Activated CD4-positive, alpha-beta memory T cell treated with anti-CD3 and anti-CD28 coated beads for 36 hours (primary cell): Measurements from ENCODE around the gene ARMS2. TPM values are rescaled to one million over a fixed set of nuclear protein-coding genes. Genes with fewer than 3 reads are reported as not detected.

Experiments used
- CTCF ChIA-PET: fragments of 350-600 bp; sonication (Branson Sonifier 250); formaldehyde crosslinking; loops from one replicate; lab custom pipeline; 2021; ENCODE audit warnings: antibody characterized with exemption, inconsistent platforms; lab: Charles Lee
- POLR2A ChIA-PET: fragments of 350-600 bp; sonication (Branson Sonifier 250); formaldehyde crosslinking; loops from one replicate; lab custom pipeline; 2021; ENCODE audit warnings: antibody characterized with exemption; lab: Charles Lee
- DNase-seq: peaks from one replicate; pipeline ENCODE4 v3.0.0-alpha.2; 2020
- H3K27ac Mint-ChIP-seq: one replicate; pipeline ENCODE4 v1.8.0; 2021; ENCODE audit warnings: mixed read lengths
- H3K27me3 Mint-ChIP-seq: one replicate; pipeline ENCODE4 v1.8.0; 2021; ENCODE audit warnings: mixed read lengths
- H3K36me3 Mint-ChIP-seq: one replicate; pipeline ENCODE4 v1.8.0; 2021; ENCODE audit warnings: mixed read lengths
- H3K4me1 Mint-ChIP-seq: one replicate; pipeline ENCODE4 v1.8.0; 2021; ENCODE audit warnings: low read depth, mixed read lengths
- H3K4me3 Mint-ChIP-seq: one replicate; pipeline ENCODE4 v1.8.0; 2021; ENCODE audit warnings: mild to moderate bottlenecking, mixed read lengths
- H3K9me3 Mint-ChIP-seq: one replicate; pipeline ENCODE4 v1.8.0; 2021; ENCODE audit warnings: mixed read lengths
- intact Hi-C: fragments of 100-400 bp; cut with micrococcal nuclease; formaldehyde crosslinking; loops from one replicate; pipeline ENCODE4 v1.15.1; 2023
- total RNA-seq, 2 experiments: library from RNA; stranded (reverse); gene quantifications; one replicate each; pipeline ENCODE4 v1.2.3, GENCODE V29; 2021

Gene ARMS2
- total RNA-seq, 2 experiments from 2014 or later = not detected

GRCh38 chr10:122424059-122424458, 30.4 kb upstream of the ARMS2 start:
- H3K27me3 Mint-ChIP-seq = no peaks in the 10 kb centered on the region
- H3K27ac Mint-ChIP-seq = no peak overlapping the region
- H3K4me3 Mint-ChIP-seq = no peak overlapping the region
- peaks cover 19% of the 10 kb centered on the region for H3K36me3 Mint-ChIP-seq
- peaks cover 42% of the 10 kb centered on the region for H3K4me1 Mint-ChIP-seq
- no peak for DNase-seq
- POLR2A ChIA-PET = no interaction called here
- no peaks in the 10 kb centered on the region for H3K9me3 Mint-ChIP-seq
- intact Hi-C loops = no loop called here
- CTCF ChIA-PET = interaction anchor here (0.8 to 1.4 kb wide), 3 partner anchors 11 to 141 kb away, joined by 4 to 5 read pairs (median 5); no protein-coding TSS in a partner anchor

- Mint-ChIP-seq H3K27me3 (no peaks in the 10 kb centered on the region), H3K4me3 (no peak overlapping the region), H3K9me3 (no peaks in the 10 kb centered on the region), H3K27ac (no peak overlapping the region), H3K36me3 (peaks cover 19% of the 10 kb centered on the region), H3K4me1 (peaks cover 18% of the 10 kb centered on the region)
- no peak for DNase-seq
- POLR2A ChIA-PET = no interaction called here
- CTCF ChIA-PET = no interaction called here
- intact Hi-C loops = no loop called here
These were observed 27.6 kb upstream of the ARMS2 start for GRCh38 chr10:122426829-122427228.

- ChIA-PET CTCF (no interaction called here), POLR2A (no interaction called here)
- Mint-ChIP-seq H3K9me3 (no peaks in the 10 kb centered on the region), H3K36me3 (peaks cover 17% of the 10 kb centered on the region), H3K27me3 (no peaks in the 10 kb centered on the region), H3K27ac (no peak overlapping the region), H3K4me1 (peaks cover 14% of the 10 kb centered on the region), H3K4me3 (no peak overlapping the region)
- DNase-seq = no peak
- intact Hi-C loops = no loop called here
These were observed 27.2 kb upstream of the ARMS2 start for GRCh38 chr10:122427280-122427679.

GRCh38 chr10:122435212-122435827, 19.1 kb upstream of the ARMS2 start:
- H3K9me3 Mint-ChIP-seq = no peaks in the 10 kb centered on the region
- ChIA-PET POLR2A (no interaction called here), CTCF (interaction anchor here (0.6 to 6.5 kb wide), 50 partner anchors 11 to 1123 kb away, joined by 3 to 178 read pairs (median 4); partner anchors contain the start of genes ARMS2, HTRA1 and PLEKHA1)
- DNase-seq = no peak
- H3K4me1 Mint-ChIP-seq = peaks cover 2% of the 10 kb centered on the region
- intact Hi-C loops = loop anchor here (1.0 to 10.0 kb wide), 4 partner anchors 93 to 291 kb away; no protein-coding TSS in a partner anchor
- peaks cover under 1% of the 10 kb centered on the region for H3K36me3 Mint-ChIP-seq
- no peak overlapping the region for H3K27ac Mint-ChIP-seq
- H3K4me3 Mint-ChIP-seq = no peak overlapping the region
- no peaks in the 10 kb centered on the region for H3K27me3 Mint-ChIP-seq

GRCh38 chr10:122441961-122442360, 12.5 kb upstream of the ARMS2 start:
- H3K27me3 Mint-ChIP-seq = peaks cover 2% of the 10 kb centered on the region
- intact Hi-C loops = no loop called here
- H3K36me3 Mint-ChIP-seq = no peaks in the 10 kb centered on the region
- H3K4me1 Mint-ChIP-seq = no peaks in the 10 kb centered on the region
- H3K9me3 Mint-ChIP-seq = no peaks in the 10 kb centered on the region
- POLR2A ChIA-PET = no interaction called here
- H3K4me3 Mint-ChIP-seq = no peak overlapping the region
- DNase-seq = no peak
- H3K27ac Mint-ChIP-seq = no peak overlapping the region
- CTCF ChIA-PET = interaction anchor here (1.2 kb wide), 1 partner anchor 99 kb away, joined by 3 read pairs; no protein-coding TSS in a partner anchor

GRCh38 chr10:122445469-122445868, 9.0 kb upstream of the ARMS2 start:
- POLR2A ChIA-PET = no interaction called here
- no peak for DNase-seq
- intact Hi-C loops = no loop called here
- H3K27me3 Mint-ChIP-seq = peaks cover 6% of the 10 kb centered on the region
- H3K36me3 Mint-ChIP-seq = no peaks in the 10 kb centered on the region
- no peaks in the 10 kb centered on the region for H3K9me3 Mint-ChIP-seq
- no peak overlapping the region for H3K4me3 Mint-ChIP-seq
- CTCF ChIA-PET = no interaction called here
- no peak overlapping the region for H3K27ac Mint-ChIP-seq
- no peaks in the 10 kb centered on the region for H3K4me1 Mint-ChIP-seq

- ChIA-PET CTCF (no interaction called here), POLR2A (no interaction called here)
- Mint-ChIP-seq H3K27me3 (peaks cover 9% of the 10 kb centered on the region), H3K36me3 (no peaks in the 10 kb centered on the region), H3K27ac (no peak overlapping the region), H3K4me1 (no peaks in the 10 kb centered on the region), H3K4me3 (no peak overlapping the region), H3K9me3 (no peaks in the 10 kb centered on the region)
- intact Hi-C loops = no loop called here
- no peak for DNase-seq
These were observed 8.5 kb upstream of the ARMS2 start for GRCh38 chr10:122445904-122446303.

GRCh38 chr10:122446668-122447423, 7.6 kb upstream of the ARMS2 start:
- CTCF ChIA-PET = no interaction called here
- POLR2A ChIA-PET = no interaction called here
- Mint-ChIP-seq H3K4me1 (no peaks in the 10 kb centered on the region), H3K36me3 (no peaks in the 10 kb centered on the region), H3K27me3 (peaks cover 12% of the 10 kb centered on the region), H3K4me3 (no peak overlapping the region), H3K9me3 (no peaks in the 10 kb centered on the region), H3K27ac (no peak overlapping the region)
- DNase-seq = no peak
- intact Hi-C loops = no loop called here

- no peak for DNase-seq
- H3K27ac Mint-ChIP-seq = no peak overlapping the region
- no peak overlapping the region for H3K4me3 Mint-ChIP-seq
- intact Hi-C loops = no loop called here
- POLR2A ChIA-PET = no interaction called here
- no peaks in the 10 kb centered on the region for H3K4me1 Mint-ChIP-seq
- H3K36me3 Mint-ChIP-seq = no peaks in the 10 kb centered on the region
- H3K27me3 Mint-ChIP-seq = peaks cover 12% of the 10 kb centered on the region
- no peaks in the 10 kb centered on the region for H3K9me3 Mint-ChIP-seq
- CTCF ChIA-PET = interaction anchor here (0.8 kb wide), 1 partner anchor 117 kb away, joined by 4 read pairs; no protein-coding TSS in a partner anchor
These were observed 5.9 kb upstream of the ARMS2 start for GRCh38 chr10:122448600-122448999.

GRCh38 chr10:122449153-122449552, 5.3 kb upstream of the ARMS2 start:
- Mint-ChIP-seq H3K36me3 (no peaks in the 10 kb centered on the region), H3K4me3 (no peak overlapping the region), H3K9me3 (no peaks in the 10 kb centered on the region), H3K27ac (no peak overlapping the region), H3K27me3 (peaks cover 14% of the 10 kb centered on the region), H3K4me1 (no peaks in the 10 kb centered on the region)
- DNase-seq = no peak
- ChIA-PET CTCF (interaction anchor here (1.4 kb wide), 1 partner anchor 14 kb away, joined by 4 read pairs; no protein-coding TSS in a partner anchor), POLR2A (no interaction called here)
- intact Hi-C loops = no loop called here

GRCh38 chr10:122450353-122450990, 4.0 kb upstream of the ARMS2 start:
- Mint-ChIP-seq H3K9me3 (no peaks in the 10 kb centered on the region), H3K4me1 (no peaks in the 10 kb centered on the region), H3K36me3 (no peaks in the 10 kb centered on the region), H3K27ac (no peak overlapping the region), H3K4me3 (no peak overlapping the region), H3K27me3 (peaks cover 16% of the 10 kb centered on the region)
- intact Hi-C loops = no loop called here
- CTCF ChIA-PET = interaction anchor here (1.4 kb wide), 1 partner anchor 15 kb away, joined by 4 read pairs; no protein-coding TSS in a partner anchor
- POLR2A ChIA-PET = no interaction called here
- no peak for DNase-seq

- DNase-seq = no peak
- ChIA-PET CTCF (interaction anchor here (1.3 kb wide), 1 partner anchor 19 kb away, joined by 3 read pairs; no protein-coding TSS in a partner anchor), POLR2A (no interaction called here)
- no peak overlapping the region for H3K4me3 Mint-ChIP-seq
- no peaks in the 10 kb centered on the region for H3K36me3 Mint-ChIP-seq
- no peaks in the 10 kb centered on the region for H3K4me1 Mint-ChIP-seq
- no peaks in the 10 kb centered on the region for H3K9me3 Mint-ChIP-seq
- H3K27me3 Mint-ChIP-seq = peaks cover 39% of the 10 kb centered on the region
- H3K27ac Mint-ChIP-seq = no peak overlapping the region
- intact Hi-C loops = no loop called here
These were observed 382 bp upstream of the ARMS2 start for GRCh38 chr10:122454071-122454470.
